ENCODE data around the gene FAF1.

FAF1 gene

DNA sequence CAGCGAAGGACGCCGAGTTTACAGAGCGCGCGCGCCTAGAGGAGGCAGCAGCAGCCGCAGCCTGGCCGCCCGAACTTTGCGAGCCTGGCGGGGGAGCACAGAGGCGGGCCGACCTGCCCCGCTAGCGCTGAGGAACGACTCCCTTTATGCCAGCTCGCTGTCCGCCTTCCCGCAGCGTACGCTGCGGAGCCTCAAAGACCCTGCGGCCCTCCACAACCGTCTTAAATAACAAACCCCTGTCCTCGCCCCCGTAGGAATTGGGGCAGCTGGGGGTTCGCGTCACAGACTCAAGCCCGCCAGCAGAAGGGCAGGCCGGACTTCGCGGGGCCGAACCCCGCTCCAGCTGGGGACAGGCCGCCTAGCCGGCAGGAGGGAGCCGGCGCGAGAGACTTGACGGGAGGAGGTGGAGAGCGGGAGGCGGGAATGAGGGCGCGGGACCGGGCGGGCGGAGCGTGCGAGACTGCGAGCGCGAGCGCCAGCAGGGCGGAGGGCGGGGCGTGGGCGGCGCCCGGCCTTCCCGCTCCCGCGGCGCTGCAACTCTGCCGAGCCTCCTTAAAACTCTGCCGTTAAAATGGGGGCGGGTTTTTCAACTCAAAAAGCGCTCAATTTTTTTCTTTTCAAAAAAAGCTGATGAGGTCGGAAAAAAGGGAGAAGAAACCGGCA lies 8.2 kb upstream of the FAF1 start:
- Histone ChIP-seq H3K79me2 (ENCODE audit: insufficient read depth, low read length) (peaks cover 43% of the 10 kb centered on the region), H3K9ac (ENCODE audit: low read length) (peak overlapping the region; percentile 99), H3K4me2 (ENCODE audit: low read depth, low read length, poor library complexity, severe bottlenecking) (peak overlapping the region; percentile 83), H3K4me3 (ENCODE audit: insufficient read depth, low read length, poor library complexity, severe bottlenecking) (peak overlapping the region; percentile 94), H3K27ac (ENCODE audit: low read depth, low read length) (peak overlapping the region; percentile 99), H2AFZ (ENCODE audit: low read depth, low read length, severe bottlenecking) (peak overlapping the region; percentile 89), H3K9me3 (ENCODE audit: insufficient read depth, low read length) (no peaks in the 10 kb centered on the region), H4K20me1 (ENCODE audit: low read depth, low read length) (peaks cover 12% of the 10 kb centered on the region), H3K9me2 (replicated peaks; ENCODE audit: insufficient read depth, low read length) (no peaks in the 10 kb centered on the region), H3K36me3 (ENCODE audit: low read length) (peaks cover 28% of the 10 kb centered on the region), H3K27me3 (ENCODE audit: low read length) (no peaks in the 10 kb centered on the region), H3F3A (ENCODE audit: insufficient read depth) (peaks cover 51% of the 10 kb centered on the region)
- TF ChIP-seq EZH2phosphoT487 (conservative IDR thresholded peaks at IDR 0.05; ENCODE audit: low read length) (no peak), CTCF (IDR thresholded peaks at IDR 0.05; ENCODE audit: insufficient read depth, low read length, poor library complexity, severe bottlenecking) (peak; percentile 39)

GRCh38 chr1:50967416-50968157 lies 7.5 kb upstream of the FAF1 start:
- Histone ChIP-seq H3K27me3 (ENCODE audit: low read length) (no peaks in the 10 kb centered on the region), H3F3A (ENCODE audit: insufficient read depth) (peaks cover 51% of the 10 kb centered on the region), H4K20me1 (ENCODE audit: low read depth, low read length) (peaks cover 12% of the 10 kb centered on the region), H3K9ac (ENCODE audit: low read length) (peak overlapping the region; percentile 99), H3K9me3 (ENCODE audit: insufficient read depth, low read length) (no peaks in the 10 kb centered on the region), H3K4me2 (ENCODE audit: low read depth, low read length, poor library complexity, severe bottlenecking) (peak overlapping the region; percentile 83), H3K9me2 (replicated peaks; ENCODE audit: insufficient read depth, low read length) (no peaks in the 10 kb centered on the region), H3K27ac (ENCODE audit: low read depth, low read length) (peak overlapping the region; percentile 99), H3K36me3 (ENCODE audit: low read length) (peaks cover 21% of the 10 kb centered on the region), H2AFZ (ENCODE audit: low read depth, low read length, severe bottlenecking) (peak overlapping the region; percentile 49), H3K4me3 (ENCODE audit: insufficient read depth, low read length, poor library complexity, severe bottlenecking) (peak overlapping the region; percentile 94), H3K79me2 (ENCODE audit: insufficient read depth, low read length) (peaks cover 36% of the 10 kb centered on the region)
- TF ChIP-seq EZH2phosphoT487 (conservative IDR thresholded peaks at IDR 0.05; ENCODE audit: low read length): no peak
- no peak for TF ChIP-seq CTCF (IDR thresholded peaks at IDR 0.05; ENCODE audit: insufficient read depth, low read length, poor library complexity, severe bottlenecking)

DNA sequence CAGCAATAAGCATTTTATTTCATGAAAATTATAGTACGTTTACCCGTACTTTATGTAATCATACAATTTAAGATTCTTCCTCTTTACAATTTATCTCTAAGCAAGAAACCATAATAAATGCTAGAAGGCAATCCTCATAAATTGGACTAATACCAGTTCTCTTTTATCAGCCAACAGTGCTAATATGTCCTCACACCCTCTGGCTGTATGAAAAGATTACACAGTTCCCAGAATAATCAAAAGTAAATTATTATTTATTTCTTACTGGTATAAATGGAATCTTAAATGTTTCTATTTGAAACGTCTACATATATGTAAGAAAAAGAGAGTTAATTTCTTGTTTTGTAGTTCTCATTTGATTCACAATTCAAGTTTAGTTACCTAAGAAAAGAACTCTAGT lies 6.9 kb upstream of the FAF1 start:
- Histone ChIP-seq H4K20me1 (ENCODE audit: low read depth, low read length) (peaks cover 11% of the 10 kb centered on the region), H3K9me2 (replicated peaks; ENCODE audit: insufficient read depth, low read length) (no peaks in the 10 kb centered on the region), H3K79me2 (ENCODE audit: insufficient read depth, low read length) (peaks cover 31% of the 10 kb centered on the region), H3K4me3 (ENCODE audit: insufficient read depth, low read length, poor library complexity, severe bottlenecking) (peak overlapping the region; percentile 94), H3K27ac (ENCODE audit: low read depth, low read length) (peak overlapping the region; percentile 99; the same call in 1 of the 2 replicates), H3K9me3 (ENCODE audit: insufficient read depth, low read length) (no peaks in the 10 kb centered on the region), H2AFZ (ENCODE audit: low read depth, low read length, severe bottlenecking) (peak overlapping the region; percentile 49), H3K27me3 (ENCODE audit: low read length) (no peaks in the 10 kb centered on the region), H3K9ac (ENCODE audit: low read length) (peak overlapping the region; percentile 99), H3K36me3 (ENCODE audit: low read length) (peaks cover 17% of the 10 kb centered on the region), H3F3A (ENCODE audit: insufficient read depth) (peaks cover 48% of the 10 kb centered on the region), H3K4me2 (ENCODE audit: low read depth, low read length, poor library complexity, severe bottlenecking) (peak overlapping the region; percentile 83)
- no peak for TF ChIP-seq EZH2phosphoT487 (conservative IDR thresholded peaks at IDR 0.05; ENCODE audit: low read length)
- no peak for TF ChIP-seq CTCF (IDR thresholded peaks at IDR 0.05; ENCODE audit: insufficient read depth, low read length, poor library complexity, severe bottlenecking)
